Measurements from ENCODE around the gene DNALI1.

DNA sequence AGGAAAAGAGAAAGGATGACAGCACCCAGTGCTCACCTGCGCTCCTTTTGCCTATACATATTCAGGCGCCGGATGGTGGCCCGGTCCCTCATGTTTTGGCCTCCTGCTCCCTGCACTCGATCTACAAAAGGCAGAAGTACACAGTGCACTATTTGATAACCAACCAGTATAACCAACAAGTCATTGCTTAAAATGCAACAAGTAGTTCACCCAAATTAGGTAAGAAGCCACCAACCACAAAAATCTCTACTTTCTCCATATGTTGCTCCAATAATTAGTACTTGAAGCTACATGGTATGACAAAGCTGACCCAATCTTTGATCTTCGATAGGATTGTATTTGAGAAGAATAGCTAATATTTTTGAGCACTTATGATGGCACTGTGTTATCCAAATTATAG, 37.0 kb downstream of the DNALI1 start:
- TF ChIP-seq CTCF (conservative IDR thresholded peaks at IDR 0.05; ENCODE audit: low read depth, low read length) (no peak), EZH2phosphoT487 (IDR thresholded peaks at IDR 0.05; ENCODE audit: borderline replicate concordance, low read length) (no peak)
